ENCODE measurements around the gene CDCA7L. TPM values are rescaled to one million over a fixed set of nuclear protein-coding genes. Genes with fewer than 3 reads are reported as not detected.

The CDCA7L gene
- total RNA-seq, 2 donors from 2014 or later, result 39.5 to 41.1 TPM

DNA sequence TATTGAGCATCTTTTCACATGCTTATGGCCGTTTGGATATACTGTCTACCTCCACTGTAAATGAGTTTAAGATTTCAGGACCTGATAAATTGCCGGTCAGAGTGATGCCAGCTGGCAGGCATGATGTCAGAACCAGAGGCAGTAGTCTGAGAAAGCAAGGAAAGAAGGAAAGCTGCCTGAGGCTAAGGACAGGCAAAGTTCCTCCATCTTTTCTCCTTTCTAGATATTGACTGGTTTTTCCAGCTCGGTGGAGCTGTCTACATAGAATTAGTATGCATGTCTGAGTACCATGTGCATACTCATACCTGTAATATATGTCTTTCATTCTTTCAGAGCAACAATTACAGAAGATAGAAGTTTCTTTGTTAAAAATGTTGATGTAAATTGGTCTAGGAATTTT, 52.3 kb downstream of the CDCA7L start:
- no peak overlapping the region for H3K4me3 ChIP-seq (ENCODE audit: low read length)
- H3K36me3 ChIP-seq (ENCODE audit: control insufficient read depth, insufficient read depth, low read length), result no peaks in the 10 kb centered on the region
- no peaks in the 10 kb centered on the region for H3K9me3 Mint-ChIP-seq
- no peak overlapping the region for H3K9ac ChIP-seq (ENCODE audit: extremely low read depth, low read length, poor library complexity, severe bottlenecking)
- H3K4me1 Mint-ChIP-seq, result no peaks in the 10 kb centered on the region
- peaks cover 2% of the 10 kb centered on the region for H3K27me3 Mint-ChIP-seq (ENCODE audit: insufficient read depth)
- H3K27ac ChIP-seq (ENCODE audit: low read depth, low read length), result no peak overlapping the region
- H3K9me3 ChIP-seq (ENCODE audit: control insufficient read depth, low read length), result no peaks in the 10 kb centered on the region
- TF ChIP-seq, protein P1, sequence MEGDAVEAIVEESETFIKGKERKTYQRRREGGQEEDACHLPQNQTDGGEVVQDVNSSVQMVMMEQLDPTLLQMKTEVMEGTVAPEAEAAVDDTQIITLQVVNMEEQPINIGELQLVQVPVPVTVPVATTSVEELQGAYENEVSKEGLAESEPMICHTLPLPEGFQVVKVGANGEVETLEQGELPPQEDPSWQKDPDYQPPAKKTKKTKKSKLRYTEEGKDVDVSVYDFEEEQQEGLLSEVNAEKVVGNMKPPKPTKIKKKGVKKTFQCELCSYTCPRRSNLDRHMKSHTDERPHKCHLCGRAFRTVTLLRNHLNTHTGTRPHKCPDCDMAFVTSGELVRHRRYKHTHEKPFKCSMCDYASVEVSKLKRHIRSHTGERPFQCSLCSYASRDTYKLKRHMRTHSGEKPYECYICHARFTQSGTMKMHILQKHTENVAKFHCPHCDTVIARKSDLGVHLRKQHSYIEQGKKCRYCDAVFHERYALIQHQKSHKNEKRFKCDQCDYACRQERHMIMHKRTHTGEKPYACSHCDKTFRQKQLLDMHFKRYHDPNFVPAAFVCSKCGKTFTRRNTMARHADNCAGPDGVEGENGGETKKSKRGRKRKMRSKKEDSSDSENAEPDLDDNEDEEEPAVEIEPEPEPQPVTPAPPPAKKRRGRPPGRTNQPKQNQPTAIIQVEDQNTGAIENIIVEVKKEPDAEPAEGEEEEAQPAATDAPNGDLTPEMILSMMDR (conservative IDR thresholded peaks at IDR 0.05), result no peak
- no peak overlapping the region for H3K4me3 Mint-ChIP-seq
- no peaks in the 10 kb centered on the region for H3K4me1 ChIP-seq (ENCODE audit: control insufficient read depth, insufficient read depth, low read length)
- no peak overlapping the region for H3K27ac Mint-ChIP-seq
- DNase-seq, result no peak
- H3K36me3 Mint-ChIP-seq (ENCODE audit: low read depth), result peaks cover 7% of the 10 kb centered on the region
- 98 to 100% methylated on average over 1 to 3 of the region's 3 CpGs for WGBS, 2 experiments (ENCODE audit: insufficient coverage in 1 of 2, insufficient read length in 1 of 2)
- no peaks in the 10 kb centered on the region for H3K27me3 ChIP-seq (ENCODE audit: control insufficient read depth, insufficient read depth, low read length, poor library complexity, severe bottlenecking)

DNA sequence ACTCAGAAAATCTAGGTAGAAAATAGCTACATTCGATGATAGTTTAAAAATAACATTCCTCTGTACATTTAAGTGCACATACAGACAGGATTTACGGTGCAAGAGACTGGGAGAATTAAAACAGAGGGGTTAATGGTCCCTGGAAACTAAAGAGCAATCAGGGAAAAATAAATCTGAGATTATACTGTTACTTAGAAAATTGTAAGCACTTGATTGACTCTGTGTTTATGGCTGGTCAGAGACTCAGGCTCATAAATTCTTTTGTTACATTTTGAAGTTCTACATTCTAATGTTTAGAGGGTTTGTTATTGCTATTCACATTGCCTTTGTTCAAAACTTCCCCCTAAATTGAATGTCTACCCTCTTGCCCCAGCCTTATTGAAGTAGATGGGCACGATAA, 54.4 kb downstream of the CDCA7L start:
- H3K4me3 ChIP-seq (ENCODE audit: low read length), result no peak overlapping the region
- no peak for DNase-seq
- Mint-ChIP-seq H3K4me3 (no peak overlapping the region), H3K9me3 (no peaks in the 10 kb centered on the region), H3K36me3 (ENCODE audit: low read depth) (no peaks in the 10 kb centered on the region), H3K4me1 (no peaks in the 10 kb centered on the region), H3K27me3 (ENCODE audit: insufficient read depth) (peaks cover 2% of the 10 kb centered on the region), H3K27ac (no peak overlapping the region)
- whole genome bisulfite sequencing, 2 experiments (ENCODE audit: insufficient coverage in 1 of 2, insufficient read length in 1 of 2), result 75 to 96% methylated on average over 1 to 3 of the region's 3 CpGs
- no peak overlapping the region for H3K27ac ChIP-seq (ENCODE audit: low read depth, low read length)
- H3K4me1 ChIP-seq (ENCODE audit: control insufficient read depth, insufficient read depth, low read length), result no peaks in the 10 kb centered on the region
- TF ChIP-seq, protein P1 (conservative IDR thresholded peaks at IDR 0.05), result no peak
- H3K27me3 ChIP-seq (ENCODE audit: control insufficient read depth, insufficient read depth, low read length, poor library complexity, severe bottlenecking), result no peaks in the 10 kb centered on the region
- no peaks in the 10 kb centered on the region for H3K36me3 ChIP-seq (ENCODE audit: control insufficient read depth, insufficient read depth, low read length)
- H3K9ac ChIP-seq (ENCODE audit: extremely low read depth, low read length, poor library complexity, severe bottlenecking), result no peak overlapping the region
- H3K9me3 ChIP-seq (ENCODE audit: control insufficient read depth, low read length), result no peaks in the 10 kb centered on the region

DNA sequence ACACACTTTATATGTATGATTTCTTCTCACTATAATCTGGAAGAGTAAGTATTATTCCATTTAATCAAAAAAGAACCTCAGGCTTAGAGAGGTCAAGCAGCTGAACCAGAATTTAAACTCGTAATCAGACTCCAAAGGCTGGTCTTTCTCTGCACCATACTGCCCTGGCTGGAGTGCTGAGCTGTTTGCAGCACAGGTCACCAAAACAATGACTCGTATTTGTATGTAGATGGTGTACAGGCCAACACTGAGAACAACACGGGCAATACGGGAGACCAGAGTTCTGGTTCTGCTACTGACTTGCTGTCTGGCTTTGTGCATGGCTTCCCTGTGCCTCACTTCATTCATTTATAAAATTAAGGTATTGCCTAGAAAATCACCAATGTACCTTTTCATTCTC, 57.9 kb downstream of the CDCA7L start:
- H3K27me3 Mint-ChIP-seq (ENCODE audit: insufficient read depth), result no peaks in the 10 kb centered on the region
- no peak overlapping the region for H3K27ac Mint-ChIP-seq
- 78% methylated on average over 4 of the region's 4 CpGs for WGBS, 2 experiments (ENCODE audit: insufficient coverage in 1 of 2, insufficient read length in 1 of 2)
- no peak overlapping the region for H3K27ac ChIP-seq (ENCODE audit: low read depth, low read length)
- no peak overlapping the region for H3K4me3 ChIP-seq (ENCODE audit: low read length)
- H3K9me3 ChIP-seq (ENCODE audit: control insufficient read depth, low read length), result no peaks in the 10 kb centered on the region
- no peaks in the 10 kb centered on the region for H3K36me3 Mint-ChIP-seq (ENCODE audit: low read depth)
- no peak for DNase-seq
- H3K4me1 ChIP-seq (ENCODE audit: control insufficient read depth, insufficient read depth, low read length), result no peaks in the 10 kb centered on the region
- TF ChIP-seq, protein P1 (conservative IDR thresholded peaks at IDR 0.05), result no peak
- H3K27me3 ChIP-seq (ENCODE audit: control insufficient read depth, insufficient read depth, low read length, poor library complexity, severe bottlenecking), result no peaks in the 10 kb centered on the region
- H3K36me3 ChIP-seq (ENCODE audit: control insufficient read depth, insufficient read depth, low read length), result no peaks in the 10 kb centered on the region
- no peak overlapping the region for H3K9ac ChIP-seq (ENCODE audit: extremely low read depth, low read length, poor library complexity, severe bottlenecking)
- H3K4me3 Mint-ChIP-seq, result no peak overlapping the region
- H3K4me1 Mint-ChIP-seq, result no peaks in the 10 kb centered on the region
- no peaks in the 10 kb centered on the region for H3K9me3 Mint-ChIP-seq
